HL-60/S4 (cell line): ENCODE measurements around the gene ORC2.
"Not testable (repeated sequence)": the region's sequence is repeated elsewhere in the genome, so short reads cannot be mapped to it uniquely, and the experiment has no call there.

Experiments used
- in situ Hi-C: fragments of 300-500 bp; cut with MboI; formaldehyde crosslinking; loops from 2 replicates; pipeline ENCODE4 v1.14.3; 2022; ENCODE audit warnings: low sequenced_read_pairs

The ORC2 gene

DNA sequence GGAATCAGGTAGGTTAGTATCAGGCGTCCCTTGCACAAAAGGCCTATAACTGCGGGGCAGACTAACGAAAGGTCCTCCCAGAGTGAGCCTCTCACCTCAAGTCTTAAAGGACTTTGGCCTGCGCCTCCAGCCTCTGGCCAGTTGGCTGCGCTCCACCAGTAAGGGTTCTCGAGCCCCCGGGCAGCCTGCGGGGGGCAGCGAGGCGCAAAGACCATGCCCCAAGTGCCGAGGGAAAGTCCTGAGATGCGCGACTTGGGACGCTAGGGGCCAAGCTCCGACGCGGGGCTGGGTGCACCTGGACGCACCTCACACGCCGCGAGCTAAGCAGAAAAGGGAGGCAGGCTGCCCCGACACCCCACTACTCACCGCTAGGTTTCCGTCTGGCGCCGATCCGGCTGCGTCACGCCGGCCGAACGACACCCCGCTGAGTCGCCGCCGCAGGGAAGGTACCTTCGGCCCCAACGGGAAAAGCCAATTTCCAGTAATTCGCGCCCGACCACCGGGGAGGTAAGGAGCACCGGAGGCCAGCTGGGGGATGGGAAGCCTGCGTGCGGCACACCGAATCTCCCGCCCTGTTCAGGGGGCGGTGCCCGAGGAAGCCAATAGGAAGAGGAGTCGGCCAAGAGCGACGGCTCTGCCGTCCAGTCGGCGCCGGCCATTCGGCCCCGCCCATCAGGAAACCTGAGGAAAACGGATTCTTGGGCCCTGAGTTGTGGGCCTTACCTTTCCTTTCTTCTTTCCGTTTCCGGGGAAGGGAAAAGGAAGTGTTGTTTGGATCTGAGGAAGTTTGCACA lies at the start of gene ORC2:
Gene ORC2, minus strand, starts transcription at position 537 of the 794 bp plus-strand sequence. CDS start 5,537 bp downstream, outside the sequence.
- in situ Hi-C loops, result no loop called here

DNA sequence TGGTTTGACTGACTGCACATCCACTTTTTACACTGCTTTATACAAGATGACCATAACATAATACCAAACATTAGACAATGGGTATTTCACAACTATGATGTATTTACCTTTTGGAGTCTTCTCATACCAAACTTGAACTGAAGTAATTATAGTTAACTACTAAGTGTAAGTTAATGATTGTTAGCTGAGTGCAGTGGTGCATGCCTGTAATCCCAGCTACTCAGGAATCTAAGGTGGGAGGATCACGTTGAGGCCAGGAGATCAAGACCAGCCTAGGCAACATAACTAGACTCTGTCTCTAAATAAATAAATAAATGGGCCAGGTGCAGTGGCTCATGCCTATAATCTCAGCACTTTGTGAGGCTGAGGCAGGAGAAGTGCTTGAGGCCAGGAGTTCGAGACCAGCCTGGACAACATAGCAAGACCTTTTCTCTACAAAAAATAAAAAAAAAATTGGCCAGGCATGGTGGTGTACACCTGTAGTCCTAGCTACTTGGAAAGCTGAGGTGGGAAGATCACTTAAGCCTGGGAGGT lies 44.9 kb upstream of the ORC2 start:
- in situ Hi-C loops, result no loop called here

DNA sequence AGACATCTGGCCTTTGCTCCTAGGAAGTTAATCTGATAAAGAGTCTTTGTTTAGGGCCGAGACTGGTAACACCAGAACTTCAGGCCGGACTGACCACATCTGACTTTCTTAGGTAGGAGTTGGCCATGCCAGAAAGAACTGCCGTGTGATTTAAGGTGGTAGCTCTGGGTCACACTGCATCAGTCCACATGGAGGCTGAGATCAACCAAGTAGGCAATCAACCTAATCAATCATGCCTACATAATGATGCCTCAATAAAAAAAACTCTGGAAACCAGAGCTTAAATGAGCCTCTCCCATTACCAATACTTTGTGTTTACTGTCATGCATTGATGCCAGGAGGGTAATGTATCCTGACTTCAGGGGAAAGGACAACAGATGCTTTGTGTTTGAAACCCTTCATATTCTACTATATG lies 44.1 kb upstream of the ORC2 start:
- in situ Hi-C loops, result no loop called here

DNA sequence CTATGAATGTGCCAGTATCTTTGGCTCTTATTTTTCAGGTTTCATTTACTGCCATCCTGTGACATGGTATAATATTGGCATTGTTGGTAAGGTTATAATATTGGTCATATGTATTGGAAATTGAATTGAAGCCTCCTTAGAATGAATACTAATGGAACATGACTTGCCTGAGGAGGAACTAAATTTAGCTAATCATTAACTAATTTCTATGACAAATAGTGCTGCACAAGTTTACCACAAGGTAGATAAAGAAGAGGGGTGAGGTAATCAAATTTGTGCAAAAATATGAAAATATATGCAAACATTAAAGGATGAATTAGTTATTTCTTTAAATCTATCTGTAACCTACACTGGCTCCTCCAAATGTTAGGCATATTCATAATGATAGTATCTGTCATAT lies 43.2 kb upstream of the ORC2 start:
- in situ Hi-C loops, result no loop called here

DNA sequence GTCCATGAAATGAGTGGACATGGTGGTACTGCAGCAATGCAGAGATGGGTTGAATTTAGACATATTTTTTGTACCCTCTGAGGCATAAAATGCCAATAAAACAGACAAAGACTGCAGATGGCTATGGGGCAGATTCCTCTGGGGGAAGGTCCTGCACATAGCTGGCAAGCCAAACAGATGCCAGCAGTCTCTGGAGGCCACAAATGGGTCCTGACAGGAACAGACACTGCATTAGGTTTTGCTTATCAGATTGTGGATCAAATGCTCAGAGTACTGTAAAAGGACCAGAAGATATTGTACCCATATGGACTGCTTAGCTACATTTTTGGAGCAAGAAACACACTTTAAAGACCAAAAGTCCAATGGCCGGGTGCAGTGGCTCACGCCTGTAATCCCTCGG lies 40.9 kb upstream of the ORC2 start:
- in situ Hi-C loops, result no loop called here

DNA sequence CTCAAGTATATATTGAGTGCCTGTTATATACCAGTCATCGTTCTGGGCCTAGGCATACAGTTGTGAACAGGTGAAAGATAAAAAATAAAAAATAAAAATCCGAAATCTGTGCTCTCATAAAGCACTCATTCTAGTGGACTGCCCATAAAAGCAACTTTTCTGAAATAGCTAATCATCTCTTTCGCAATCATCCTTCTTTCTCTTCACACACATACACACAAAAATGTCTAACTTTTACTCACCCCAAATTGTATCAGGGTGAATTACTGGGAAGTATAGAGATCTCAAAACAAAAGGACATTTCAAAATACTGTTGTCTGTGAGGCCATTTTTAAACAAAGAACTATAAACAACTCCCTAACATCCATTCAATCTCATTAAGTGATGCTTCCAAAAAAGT lies 29.6 kb upstream of the ORC2 start:
- in situ Hi-C loops, result no loop called here

DNA sequence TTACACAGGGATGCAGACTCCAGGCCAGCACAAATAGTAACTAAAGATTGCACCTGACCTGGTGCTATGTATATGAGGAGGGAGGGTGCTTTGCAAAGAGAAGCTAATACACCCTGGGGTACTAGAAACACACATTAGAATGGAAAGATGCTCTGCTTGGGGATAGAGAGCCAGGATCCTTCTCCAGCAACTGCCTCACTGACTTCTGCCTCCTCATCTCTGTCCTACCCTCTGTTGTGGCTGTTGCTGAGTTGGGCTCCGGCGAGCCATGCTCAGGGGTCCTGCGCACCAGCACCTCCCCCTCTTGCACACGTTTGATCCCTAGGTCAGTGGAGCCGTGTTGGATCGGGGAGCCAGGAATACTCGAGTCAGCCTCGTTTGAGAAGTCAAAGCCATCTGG lies 23.7 kb upstream of the ORC2 start:
- in situ Hi-C loops, result no loop called here

DNA sequence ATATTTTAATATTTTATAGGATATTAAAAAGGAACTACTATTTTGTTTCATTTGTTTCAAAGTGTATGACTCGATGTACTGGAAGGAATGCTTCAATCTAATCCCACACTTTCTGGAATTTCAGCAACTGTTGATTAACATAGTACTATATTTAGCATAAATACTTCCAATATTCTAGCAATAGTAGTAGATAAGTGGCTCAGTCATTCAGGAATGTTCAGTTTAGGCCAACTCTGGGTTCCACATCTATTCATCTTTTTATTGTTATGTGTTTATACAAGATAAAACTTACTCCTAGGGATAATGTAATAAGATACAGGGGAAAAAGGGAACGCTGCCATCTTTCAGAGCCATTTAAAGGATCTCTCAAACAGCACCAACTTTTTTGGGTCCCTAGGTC lies 22.3 kb upstream of the ORC2 start:
- in situ Hi-C loops, result no loop called here

DNA sequence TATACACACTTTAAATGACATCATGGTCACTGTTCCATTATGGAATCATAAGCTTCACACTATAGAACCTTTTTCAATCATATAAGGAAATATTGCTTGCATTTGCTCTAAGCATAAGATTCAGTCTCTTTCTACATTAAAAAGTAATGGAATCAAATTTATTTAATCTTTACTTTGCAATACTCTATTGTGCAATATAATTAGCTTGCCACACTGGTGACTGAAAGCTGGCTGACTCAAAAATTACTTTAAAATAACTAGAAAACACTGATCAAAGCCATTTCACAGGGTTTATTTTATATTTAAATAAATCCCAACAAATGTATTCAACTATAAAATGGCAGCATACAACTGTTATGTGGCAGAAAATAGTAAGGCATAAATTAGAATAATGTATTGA lies 13.2 kb upstream of the ORC2 start:
- in situ Hi-C loops, result no loop called here

DNA sequence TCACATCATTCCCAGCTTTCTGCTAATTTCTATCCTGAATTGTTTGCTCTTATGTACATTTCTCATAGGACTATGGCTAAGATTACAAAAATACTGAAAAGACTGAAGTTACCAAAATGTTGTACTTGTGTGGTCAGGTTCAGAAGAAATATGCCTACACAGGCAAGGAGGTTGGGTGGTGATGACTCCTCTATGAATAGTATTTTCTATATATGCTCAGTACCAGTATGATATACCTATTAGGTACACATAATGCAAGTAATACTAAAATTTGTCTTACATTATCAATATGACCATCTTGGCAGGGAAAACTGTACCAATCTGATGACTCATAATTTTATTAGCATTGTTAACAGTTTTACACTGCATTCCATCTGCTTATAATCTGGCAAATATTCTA lies 12.2 kb upstream of the ORC2 start:
- in situ Hi-C loops, result no loop called here

DNA sequence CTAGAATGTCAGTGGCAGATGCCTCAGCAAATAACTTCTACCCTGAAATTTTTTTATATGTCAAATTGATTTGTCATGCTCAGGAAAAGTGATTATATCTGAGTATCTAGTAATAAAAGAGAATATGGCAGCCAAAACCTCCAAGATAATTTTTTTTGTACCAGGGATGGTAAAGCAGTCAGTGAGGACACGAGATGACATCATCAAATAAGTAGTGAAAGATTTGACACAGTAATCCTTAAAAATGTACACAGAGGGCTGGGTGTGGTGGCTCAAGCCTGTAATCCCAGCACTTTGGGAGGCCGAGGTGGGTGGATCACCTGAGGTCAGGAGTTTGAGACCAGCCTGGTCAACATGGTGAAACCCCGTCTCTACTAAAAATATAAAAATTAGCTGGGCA lies 6.6 kb upstream of the ORC2 start:
- in situ Hi-C loops, result not testable (repeated sequence)

DNA sequence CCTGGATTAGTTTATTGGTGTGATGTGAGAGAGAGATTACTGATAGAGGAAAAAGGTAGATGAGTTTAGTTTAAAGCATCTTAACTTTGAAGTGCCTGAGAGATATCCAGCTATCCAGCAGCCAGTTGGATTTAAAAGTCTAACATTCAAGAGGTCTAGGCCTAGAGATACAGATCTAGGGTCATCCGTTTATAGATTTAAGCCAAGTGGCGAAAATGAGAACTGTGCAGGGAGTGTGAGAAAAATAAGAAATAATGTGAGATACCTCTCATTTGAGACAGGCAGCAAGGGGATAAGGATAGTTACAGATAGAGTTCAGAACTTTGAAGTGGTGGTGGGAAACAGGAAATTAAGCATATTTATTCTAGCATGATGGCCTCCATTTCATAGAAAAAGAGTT lies 5.3 kb upstream of the ORC2 start:
- in situ Hi-C loops, result no loop called here

DNA sequence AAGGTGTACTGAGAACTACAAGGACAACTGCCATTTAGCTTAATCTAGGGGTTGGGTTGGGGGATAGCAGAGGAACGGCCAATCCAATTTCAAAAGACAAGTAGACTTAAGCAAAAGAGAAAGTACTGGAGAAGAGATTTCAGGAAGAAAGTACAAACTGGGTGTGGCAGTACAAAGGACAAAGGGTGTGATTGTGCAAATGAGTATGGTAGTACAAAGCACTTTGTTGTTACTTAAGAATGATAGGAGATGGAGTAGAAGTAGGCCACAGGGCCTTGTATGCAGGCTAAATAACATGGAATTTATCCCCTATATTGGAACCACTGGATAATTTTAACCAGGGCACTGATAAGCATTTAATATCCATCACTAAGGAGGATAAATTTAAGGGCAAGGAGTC lies 4.7 kb upstream of the ORC2 start:
- in situ Hi-C loops, result no loop called here

DNA sequence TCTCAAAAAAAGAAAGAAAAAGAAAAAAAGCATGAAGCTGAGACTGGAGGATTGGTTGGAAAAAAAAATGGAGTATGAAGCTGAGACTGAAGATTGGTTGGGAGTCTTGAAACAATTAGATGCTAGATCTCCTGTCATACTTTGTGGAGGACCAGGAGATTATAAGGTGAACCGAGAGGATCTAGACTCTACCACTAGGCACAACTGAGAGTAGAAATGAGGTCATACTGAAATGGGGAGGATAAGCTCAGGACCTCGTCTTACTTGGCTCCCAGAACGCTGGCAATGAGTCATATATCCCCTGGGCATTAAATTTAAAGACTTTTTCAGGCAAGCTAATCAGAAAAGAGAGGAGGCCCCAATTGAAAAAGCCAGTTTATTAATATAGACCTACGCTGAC lies 3.3 kb upstream of the ORC2 start:
- in situ Hi-C loops, result no loop called here

DNA sequence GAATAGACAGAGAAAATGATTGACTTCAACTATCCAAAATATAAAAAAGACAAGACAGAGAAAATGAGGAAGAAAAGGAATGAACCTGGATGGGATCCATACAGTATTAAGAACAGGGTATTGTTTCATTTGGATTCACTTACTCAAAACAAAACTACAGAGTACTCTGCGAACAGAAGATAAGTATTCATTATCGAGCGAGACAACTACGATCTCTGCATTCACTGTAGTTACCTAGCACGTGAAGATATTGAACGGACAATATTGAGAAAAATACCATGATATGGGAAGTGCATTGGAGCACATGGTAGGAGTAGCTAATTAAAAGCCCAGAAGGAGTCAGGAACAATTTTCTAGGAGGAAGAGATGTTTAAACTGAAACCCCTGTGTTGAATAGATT lies 1.0 kb upstream of the ORC2 start:
- in situ Hi-C loops, result no loop called here

DNA sequence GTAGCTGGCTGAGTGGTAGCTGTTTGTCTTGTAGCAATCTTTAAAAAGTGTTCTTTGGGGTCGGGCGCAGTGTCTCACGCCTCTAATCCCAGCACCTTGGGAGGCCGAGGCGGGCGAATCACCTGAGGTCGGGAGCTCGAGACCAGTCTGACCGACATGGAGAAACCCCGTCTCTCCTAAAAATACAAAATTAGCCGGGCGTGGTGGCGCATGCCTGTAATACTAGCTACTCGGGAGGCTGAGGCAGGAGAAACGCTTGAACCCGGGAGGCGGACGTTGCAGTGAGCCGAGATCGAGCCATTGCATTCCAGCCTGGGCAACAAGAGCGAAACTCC lies 425 bp upstream of the ORC2 start:
- in situ Hi-C loops, result not testable (repeated sequence)

DNA sequence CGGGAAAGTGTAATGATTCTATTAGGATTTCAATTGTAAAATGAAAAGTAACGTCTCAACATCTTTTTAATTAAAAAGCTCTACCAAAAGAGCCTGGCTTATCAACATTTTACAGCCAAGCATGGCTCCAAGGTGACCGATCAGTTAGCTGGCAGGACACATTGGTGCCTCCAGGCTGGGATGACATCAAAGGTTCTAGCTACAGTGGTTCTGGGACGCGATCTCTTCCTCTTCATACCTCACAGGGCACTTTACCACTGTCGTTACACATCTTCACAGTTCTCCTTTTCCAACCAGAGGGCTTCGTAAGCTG lies 693 bp downstream of the ORC2 start:
- in situ Hi-C loops, result no loop called here

DNA sequence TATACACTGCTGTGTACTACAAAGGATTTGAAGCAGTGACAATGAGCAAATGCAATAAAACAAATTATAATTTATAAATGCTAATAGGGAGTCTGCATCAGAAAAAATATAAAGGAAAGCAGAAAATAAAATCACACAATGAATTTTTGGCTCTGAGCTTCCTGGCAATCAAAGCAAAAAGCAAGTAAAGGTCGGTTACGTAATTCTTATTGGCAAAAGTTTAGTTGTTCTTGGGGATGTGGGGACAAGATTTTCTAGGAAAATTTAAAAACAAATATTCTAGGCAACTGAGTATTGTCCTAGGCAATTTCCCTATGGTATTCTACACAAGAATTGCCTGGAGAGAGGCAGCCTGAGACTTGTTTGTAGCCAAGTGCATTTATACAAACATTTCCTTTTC lies 1.8 kb downstream of the ORC2 start:
- in situ Hi-C loops, result no loop called here

DNA sequence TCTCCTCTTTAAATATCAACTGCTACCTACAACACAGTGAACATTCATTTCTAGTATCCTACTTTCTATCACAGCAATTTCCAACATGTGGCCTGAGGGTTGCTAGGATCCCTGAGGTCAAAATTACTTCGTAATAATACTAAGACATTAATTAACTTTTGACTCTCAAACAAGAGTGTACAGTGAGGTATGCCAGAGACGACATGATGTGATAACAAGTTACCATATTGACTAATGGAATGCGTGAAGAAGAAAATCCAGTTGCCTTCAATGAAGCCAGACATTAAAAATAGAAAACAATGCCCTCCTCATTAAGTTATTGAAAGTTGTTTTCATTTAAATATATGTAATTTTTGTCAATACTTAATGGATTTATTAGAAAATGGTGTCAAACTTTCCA lies 13.1 kb downstream of the ORC2 start:
- in situ Hi-C loops, result no loop called here

DNA sequence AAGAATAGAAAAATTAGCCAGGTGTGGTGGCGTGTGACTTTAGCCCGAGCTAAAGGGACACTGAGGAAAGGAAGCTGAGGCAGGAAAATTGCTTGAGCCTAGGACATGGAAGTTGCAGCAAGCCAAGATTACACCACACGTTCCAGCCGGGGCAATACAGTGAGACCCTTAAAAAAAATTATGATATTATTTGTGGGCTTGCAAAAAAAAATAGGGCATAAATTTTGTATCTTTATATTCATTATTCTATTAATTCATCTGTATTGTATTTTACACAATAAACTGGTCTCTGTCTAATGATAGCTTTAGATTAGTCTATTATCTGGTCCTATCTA lies 18.1 kb downstream of the ORC2 start:
- in situ Hi-C loops, result no loop called here

DNA sequence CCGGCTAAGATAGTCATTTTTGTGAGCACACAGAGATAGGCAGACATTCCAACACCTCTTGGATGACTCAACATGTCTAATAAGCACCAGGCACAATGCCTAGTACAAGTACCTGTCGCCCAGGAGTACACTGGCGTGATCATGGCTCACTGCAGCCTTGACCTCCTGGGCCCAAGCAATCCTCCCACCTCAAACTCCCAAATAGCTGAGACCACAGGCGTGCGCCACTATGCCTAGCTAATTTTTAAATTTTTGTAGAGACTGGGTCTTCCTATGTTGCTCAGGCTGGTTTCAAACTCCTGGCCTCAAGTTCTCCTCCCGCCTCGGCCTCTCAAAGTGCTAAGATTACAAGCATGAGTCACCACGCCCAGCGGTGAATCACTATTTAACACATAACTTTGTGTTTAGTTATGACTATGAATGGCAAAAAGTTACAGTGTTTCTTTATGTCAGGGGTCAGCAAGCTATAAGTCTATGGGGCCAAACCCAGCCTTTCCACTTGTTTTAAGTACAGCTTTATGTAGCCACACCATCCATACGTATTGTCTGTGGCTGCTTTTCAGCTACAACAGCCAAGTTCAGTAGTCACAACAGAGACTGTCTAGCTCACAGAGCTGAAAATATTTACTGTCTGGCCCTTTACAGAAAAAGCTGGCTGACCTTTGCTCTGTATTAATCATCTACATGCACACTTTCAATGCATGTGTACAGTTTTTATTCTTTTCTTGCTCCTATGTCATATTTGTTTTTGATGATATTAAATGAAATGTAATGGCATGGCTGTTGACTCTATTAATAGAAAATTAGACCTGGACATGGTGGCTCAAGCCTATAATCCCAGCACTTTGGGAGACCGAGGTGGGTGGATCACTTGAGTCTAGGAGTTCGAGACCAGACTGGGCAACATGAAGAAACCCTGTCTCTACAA lies 18.7 kb downstream of the ORC2 start:
- in situ Hi-C loops, result no loop called here

DNA sequence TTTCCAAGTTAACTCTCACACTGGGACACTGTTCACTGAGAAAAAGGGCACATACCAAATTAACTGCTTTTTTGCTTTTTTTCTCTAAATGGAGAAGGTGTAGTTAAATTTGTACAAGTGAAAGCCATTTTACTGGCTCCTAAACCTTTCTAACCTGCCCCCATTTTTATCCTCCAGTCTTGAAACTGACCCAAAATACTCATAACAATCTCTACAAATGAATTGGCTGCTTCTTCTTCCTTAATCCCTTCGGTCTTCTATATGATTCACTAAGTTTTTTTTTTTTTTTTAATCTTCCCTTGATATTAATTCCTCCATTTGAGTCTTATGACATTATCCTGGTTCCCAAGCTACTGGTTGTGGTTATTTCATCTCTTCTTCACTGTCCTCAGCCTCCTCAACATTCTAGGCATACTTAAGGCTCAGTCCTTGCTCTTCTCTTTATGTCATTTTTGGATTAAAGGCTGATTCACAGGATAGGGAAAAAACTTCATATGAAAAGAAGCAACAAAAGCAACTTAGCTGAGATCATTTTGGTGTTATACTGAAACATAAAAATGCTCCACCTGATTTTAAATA lies 19.8 kb downstream of the ORC2 start:
- in situ Hi-C loops, result no loop called here
